Measurements from ENCODE around the gene SOCS1. TPM values are rescaled to one million over a fixed set of nuclear protein-coding genes. Genes with fewer than 3 reads are reported as not detected.
"Not testable (repeated sequence)": the region's sequence is repeated elsewhere in the genome, so short reads cannot be mapped to it uniquely, and the experiment has no call there.

SOCS1 gene
- polyA plus RNA-seq (2012; ENCODE audit: missing spikeins): 4.3 TPM

- TF ChIP-seq POLR2A (IDR thresholded peaks at IDR 0.05; ENCODE audit: low read depth, low read length) (peak; percentile 98), POLR2AphosphoS5 (IDR thresholded peaks at IDR 0.05; ENCODE audit: low read depth, low read length) (peak; percentile 94), TAF1 (IDR thresholded peaks at IDR 0.05; ENCODE audit: borderline replicate concordance, low read depth, low read length) (peak; percentile 95)
- FAIRE-seq: peak; percentile 78
- DNase-seq (ENCODE audit: insufficient read length): peak; percentile 83
Observed at GRCh38 chr16:11255737-11256660, at the start of gene SOCS1. Gene SOCS1 (minus strand): TSS chr16:11256204. CDS start chr16:11255478, 726 bp downstream.

- no peak for TF ChIP-seq POLR2AphosphoS5 (IDR thresholded peaks at IDR 0.05; ENCODE audit: low read depth, low read length)
- TF ChIP-seq TAF1 (IDR thresholded peaks at IDR 0.05; ENCODE audit: borderline replicate concordance, low read depth, low read length): no peak
- TF ChIP-seq POLR2A (IDR thresholded peaks at IDR 0.05; ENCODE audit: low read depth, low read length): no peak
- FAIRE-seq (no peak), DNase-seq (ENCODE audit: insufficient read length) (no peak)
Observed at GRCh38 chr16:11303405-11304138, 47.6 kb upstream of the SOCS1 start.

GRCh38 chr16:11302977-11303376 is 47.0 kb upstream of the SOCS1 start:
- FAIRE-seq (no peak), DNase-seq (ENCODE audit: insufficient read length) (no peak)
- TF ChIP-seq TAF1 (IDR thresholded peaks at IDR 0.05; ENCODE audit: borderline replicate concordance, low read depth, low read length): no peak
- no peak for TF ChIP-seq POLR2A (IDR thresholded peaks at IDR 0.05; ENCODE audit: low read depth, low read length)
- TF ChIP-seq POLR2AphosphoS5 (IDR thresholded peaks at IDR 0.05; ENCODE audit: low read depth, low read length): no peak

GRCh38 chr16:11301645-11302501 is 45.9 kb upstream of the SOCS1 start:
- FAIRE-seq (no peak), DNase-seq (ENCODE audit: insufficient read length) (no peak)
- TF ChIP-seq POLR2A (IDR thresholded peaks at IDR 0.05; ENCODE audit: low read depth, low read length): no peak
- TF ChIP-seq TAF1 (IDR thresholded peaks at IDR 0.05; ENCODE audit: borderline replicate concordance, low read depth, low read length): no peak
- no peak for TF ChIP-seq POLR2AphosphoS5 (IDR thresholded peaks at IDR 0.05; ENCODE audit: low read depth, low read length)

GRCh38 chr16:11300560-11300892 is 44.5 kb upstream of the SOCS1 start:
- no peak for FAIRE-seq
- DNase-seq (ENCODE audit: insufficient read length): no peak
- no peak for TF ChIP-seq TAF1 (IDR thresholded peaks at IDR 0.05; ENCODE audit: borderline replicate concordance, low read depth, low read length)
- TF ChIP-seq POLR2A (IDR thresholded peaks at IDR 0.05; ENCODE audit: low read depth, low read length): no peak
- no peak for TF ChIP-seq POLR2AphosphoS5 (IDR thresholded peaks at IDR 0.05; ENCODE audit: low read depth, low read length)

GRCh38 chr16:11299865-11300559 is 44.0 kb upstream of the SOCS1 start:
- no peak for TF ChIP-seq POLR2AphosphoS5 (IDR thresholded peaks at IDR 0.05; ENCODE audit: low read depth, low read length)
- no peak for TF ChIP-seq TAF1 (IDR thresholded peaks at IDR 0.05; ENCODE audit: borderline replicate concordance, low read depth, low read length)
- TF ChIP-seq POLR2A (IDR thresholded peaks at IDR 0.05; ENCODE audit: low read depth, low read length): no peak
- FAIRE-seq (no peak), DNase-seq (ENCODE audit: insufficient read length) (no peak)

- not testable (repeated sequence) for DNase-seq (ENCODE audit: insufficient read length)
- peak; percentile 46 for FAIRE-seq
Observed at GRCh38 chr16:11298950-11299547, 43.0 kb upstream of the SOCS1 start.

- FAIRE-seq (peak; percentile 17), DNase-seq (ENCODE audit: insufficient read length) (no peak)
- TF ChIP-seq TAF1 (IDR thresholded peaks at IDR 0.05; ENCODE audit: borderline replicate concordance, low read depth, low read length): no peak
- TF ChIP-seq POLR2A (IDR thresholded peaks at IDR 0.05; ENCODE audit: low read depth, low read length): no peak
- no peak for TF ChIP-seq POLR2AphosphoS5 (IDR thresholded peaks at IDR 0.05; ENCODE audit: low read depth, low read length)
Observed at GRCh38 chr16:11298143-11298900, 42.3 kb upstream of the SOCS1 start.

GRCh38 chr16:11297492-11298142 is 41.6 kb upstream of the SOCS1 start:
- FAIRE-seq: peak; percentile 89
- peak; percentile 70 for DNase-seq (ENCODE audit: insufficient read length)

More at GRCh38 chr16:11297492-11298142, 41.6 kb upstream of the SOCS1 start:
- no peak for TF ChIP-seq TAF1 (IDR thresholded peaks at IDR 0.05; ENCODE audit: borderline replicate concordance, low read depth, low read length)
- TF ChIP-seq POLR2AphosphoS5 (IDR thresholded peaks at IDR 0.05; ENCODE audit: low read depth, low read length): peak; percentile 42; the same call in 1 of the 2 replicates
- no peak for TF ChIP-seq POLR2A (IDR thresholded peaks at IDR 0.05; ENCODE audit: low read depth, low read length)

Data from GM12892 (cell line).